ENCODE data around the gene LIPC. TPM values are rescaled to one million over a fixed set of nuclear protein-coding genes. Genes with fewer than 3 reads are reported as not detected.

The LIPC gene
- total RNA-seq, 1 experiment from 2014 or later: not detected

DNA sequence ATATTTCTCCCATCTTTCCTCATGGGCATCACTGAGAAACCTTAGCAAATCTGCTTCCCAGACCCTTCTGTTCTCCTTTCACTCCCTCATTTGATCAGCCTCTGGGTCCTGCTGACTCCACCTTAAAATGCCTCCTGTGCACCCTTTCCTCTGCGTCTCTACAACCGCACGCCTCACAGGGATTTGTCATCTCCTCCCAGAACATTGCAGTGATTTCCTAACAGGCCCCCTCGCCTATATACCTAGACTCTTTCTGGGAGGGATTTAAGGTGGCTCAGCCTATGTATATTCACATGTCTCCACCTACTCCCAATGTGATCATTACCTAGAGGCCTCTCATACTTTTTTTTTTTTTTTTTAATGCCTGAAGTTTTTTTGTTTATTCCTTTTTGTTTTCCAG is 69.2 kb downstream of the LIPC start:
- Histone ChIP-seq H4K20me1 (ENCODE audit: insufficient read depth) (no peaks in the 10 kb centered on the region), H3K4me1 (ENCODE audit: control insufficient read depth in 1 of 2, insufficient read depth in 2 of 2, low read length in 2 of 2) (peaks cover 1 to 6% of the 10 kb centered on the region in 2 experiments; a peak in 2 of 4 replicates), H2AFZ (ENCODE audit: low read depth, low read length, poor library complexity, severe bottlenecking) (no peak overlapping the region), H3K4me2 (ENCODE audit: low read length) (no peak overlapping the region), H3K4me3 (replicated peaks in 1 of 2; ENCODE audit: low read depth in 1 of 2, low read length in 2 of 2) (no peak overlapping the region), H3K27me3 (ENCODE audit: insufficient read depth, low read length) (no peaks in the 10 kb centered on the region), H3K36me3 (ENCODE audit: control insufficient read depth in 1 of 2, insufficient read depth in 2 of 2, low read length in 2 of 2) (no peaks in the 10 kb centered on the region), H3K9me3 (ENCODE audit: control insufficient read depth in 1 of 2, insufficient read depth in 1 of 2, low read depth in 1 of 2, low read length in 2 of 2) (no peaks in the 10 kb centered on the region), H3K9me2 (ENCODE audit: insufficient read depth) (no peaks in the 10 kb centered on the region), H3K79me2 (ENCODE audit: insufficient read depth, low read length) (no peaks in the 10 kb centered on the region), H3K9ac (ENCODE audit: low read length) (no peak overlapping the region), H3K27ac (ENCODE audit: low read depth, low read length) (no peak overlapping the region)
- ChIA-PET POLR2A (no interaction called here), RAD21 (ENCODE audit: low non-redundant PET in 1 of 2, low total read pairs in 2 of 2, uncharacterized antibody in 2 of 2, unreplicated experiment in 2 of 2) (no interaction called here), CTCF (no interaction called here)
- intact Hi-C loops (cut with micrococcal nuclease): no loop called here
- DNase-seq (ENCODE audit: low read depth, low spot score): no peak
- ATAC-seq: no peak
- TF ChIP-seq, protein P1, sequence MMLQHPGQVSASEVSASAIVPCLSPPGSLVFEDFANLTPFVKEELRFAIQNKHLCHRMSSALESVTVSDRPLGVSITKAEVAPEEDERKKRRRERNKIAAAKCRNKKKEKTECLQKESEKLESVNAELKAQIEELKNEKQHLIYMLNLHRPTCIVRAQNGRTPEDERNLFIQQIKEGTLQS (IDR thresholded peaks at IDR 0.05): no peak
- TF ChIP-seq ELF1 (IDR thresholded peaks at IDR 0.05; ENCODE audit: borderline replicate concordance, low read depth): no peak
- no peak for TF ChIP-seq ZFX (IDR thresholded peaks at IDR 0.05)
- no TSS peak for BruUV-seq (replicated peaks)

DNA sequence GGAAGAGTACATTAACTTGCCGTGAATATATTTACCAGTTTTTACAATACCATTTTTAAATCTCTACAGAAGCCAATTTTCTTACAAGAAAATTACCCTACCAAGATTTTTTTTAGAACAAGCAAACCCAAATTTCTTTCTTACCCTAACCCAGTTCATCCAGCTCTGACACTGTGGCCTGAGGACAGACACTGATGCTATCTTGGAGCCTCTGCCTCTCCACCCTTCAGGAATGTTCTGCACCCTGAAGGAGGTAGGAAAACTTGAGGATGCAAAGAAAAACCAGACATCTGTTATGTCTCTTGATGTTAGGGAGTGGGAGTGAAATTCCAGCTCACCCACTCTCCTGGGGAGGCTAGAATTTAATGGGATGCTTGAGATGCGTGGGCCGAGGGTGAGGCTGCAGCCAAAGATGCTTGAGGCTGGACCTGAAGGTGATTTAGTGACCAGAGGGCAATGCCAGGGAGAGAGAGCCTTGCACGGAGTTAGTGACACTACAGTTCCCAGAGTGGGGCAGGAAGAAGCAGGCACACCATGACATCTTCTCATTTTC is 69.9 kb downstream of the LIPC start:
- RAD21 ChIA-PET (ENCODE audit: low non-redundant PET in 1 of 2, low total read pairs in 2 of 2, uncharacterized antibody in 2 of 2, unreplicated experiment in 2 of 2): no interaction called here

More for the DNA sequence above, 69.9 kb downstream of the LIPC start:
- CTCF ChIA-PET: no interaction called here
- Histone ChIP-seq H3K4me1 (ENCODE audit: control insufficient read depth in 1 of 2, insufficient read depth in 2 of 2, low read length in 2 of 2) (peaks cover 2 to 14% of the 10 kb centered on the region in 2 experiments; a peak in 2 of 4 replicates), H2AFZ (ENCODE audit: low read depth, low read length, poor library complexity, severe bottlenecking) (no peak overlapping the region), H3K79me2 (ENCODE audit: insufficient read depth, low read length) (no peaks in the 10 kb centered on the region), H3K9ac (ENCODE audit: low read length) (no peak overlapping the region), H3K36me3 (ENCODE audit: control insufficient read depth in 1 of 2, insufficient read depth in 2 of 2, low read length in 2 of 2) (no peaks in the 10 kb centered on the region), H4K20me1 (ENCODE audit: insufficient read depth) (no peaks in the 10 kb centered on the region), H3K9me2 (ENCODE audit: insufficient read depth) (no peaks in the 10 kb centered on the region), H3K27me3 (ENCODE audit: insufficient read depth, low read length) (no peaks in the 10 kb centered on the region), H3K9me3 (ENCODE audit: control insufficient read depth in 1 of 2, insufficient read depth in 1 of 2, low read depth in 1 of 2, low read length in 2 of 2) (no peaks in the 10 kb centered on the region), H3K27ac (ENCODE audit: low read depth, low read length) (no peak overlapping the region), H3K4me2 (ENCODE audit: low read length) (no peak overlapping the region), H3K4me3 (replicated peaks in 1 of 2; ENCODE audit: low read depth in 1 of 2, low read length in 2 of 2) (no peak overlapping the region)
- TF ChIP-seq JUND (IDR thresholded peaks at IDR 0.05) (no peak), ELF1 (IDR thresholded peaks at IDR 0.05; ENCODE audit: borderline replicate concordance, low read depth) (no peak), ZFX (IDR thresholded peaks at IDR 0.05) (no peak)
- TF ChIP-seq, protein P2, sequence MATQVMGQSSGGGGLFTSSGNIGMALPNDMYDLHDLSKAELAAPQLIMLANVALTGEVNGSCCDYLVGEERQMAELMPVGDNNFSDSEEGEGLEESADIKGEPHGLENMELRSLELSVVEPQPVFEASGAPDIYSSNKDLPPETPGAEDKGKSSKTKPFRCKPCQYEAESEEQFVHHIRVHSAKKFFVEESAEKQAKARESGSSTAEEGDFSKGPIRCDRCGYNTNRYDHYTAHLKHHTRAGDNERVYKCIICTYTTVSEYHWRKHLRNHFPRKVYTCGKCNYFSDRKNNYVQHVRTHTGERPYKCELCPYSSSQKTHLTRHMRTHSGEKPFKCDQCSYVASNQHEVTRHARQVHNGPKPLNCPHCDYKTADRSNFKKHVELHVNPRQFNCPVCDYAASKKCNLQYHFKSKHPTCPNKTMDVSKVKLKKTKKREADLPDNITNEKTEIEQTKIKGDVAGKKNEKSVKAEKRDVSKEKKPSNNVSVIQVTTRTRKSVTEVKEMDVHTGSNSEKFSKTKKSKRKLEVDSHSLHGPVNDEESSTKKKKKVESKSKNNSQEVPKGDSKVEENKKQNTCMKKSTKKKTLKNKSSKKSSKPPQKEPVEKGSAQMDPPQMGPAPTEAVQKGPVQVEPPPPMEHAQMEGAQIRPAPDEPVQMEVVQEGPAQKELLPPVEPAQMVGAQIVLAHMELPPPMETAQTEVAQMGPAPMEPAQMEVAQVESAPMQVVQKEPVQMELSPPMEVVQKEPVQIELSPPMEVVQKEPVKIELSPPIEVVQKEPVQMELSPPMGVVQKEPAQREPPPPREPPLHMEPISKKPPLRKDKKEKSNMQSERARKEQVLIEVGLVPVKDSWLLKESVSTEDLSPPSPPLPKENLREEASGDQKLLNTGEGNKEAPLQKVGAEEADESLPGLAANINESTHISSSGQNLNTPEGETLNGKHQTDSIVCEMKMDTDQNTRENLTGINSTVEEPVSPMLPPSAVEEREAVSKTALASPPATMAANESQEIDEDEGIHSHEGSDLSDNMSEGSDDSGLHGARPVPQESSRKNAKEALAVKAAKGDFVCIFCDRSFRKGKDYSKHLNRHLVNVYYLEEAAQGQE (IDR thresholded peaks at IDR 0.05; ENCODE audit: low read depth): no peak
- BruUV-seq (replicated peaks): no TSS peak
- ATAC-seq (no peak), DNase-seq (ENCODE audit: low read depth, low spot score) (no peak)
- intact Hi-C loops (cut with micrococcal nuclease): no loop called here
- POLR2A ChIA-PET: no interaction called here
